Measurements from ENCODE around the gene MRPL49.

The MRPL49 gene

DNA sequence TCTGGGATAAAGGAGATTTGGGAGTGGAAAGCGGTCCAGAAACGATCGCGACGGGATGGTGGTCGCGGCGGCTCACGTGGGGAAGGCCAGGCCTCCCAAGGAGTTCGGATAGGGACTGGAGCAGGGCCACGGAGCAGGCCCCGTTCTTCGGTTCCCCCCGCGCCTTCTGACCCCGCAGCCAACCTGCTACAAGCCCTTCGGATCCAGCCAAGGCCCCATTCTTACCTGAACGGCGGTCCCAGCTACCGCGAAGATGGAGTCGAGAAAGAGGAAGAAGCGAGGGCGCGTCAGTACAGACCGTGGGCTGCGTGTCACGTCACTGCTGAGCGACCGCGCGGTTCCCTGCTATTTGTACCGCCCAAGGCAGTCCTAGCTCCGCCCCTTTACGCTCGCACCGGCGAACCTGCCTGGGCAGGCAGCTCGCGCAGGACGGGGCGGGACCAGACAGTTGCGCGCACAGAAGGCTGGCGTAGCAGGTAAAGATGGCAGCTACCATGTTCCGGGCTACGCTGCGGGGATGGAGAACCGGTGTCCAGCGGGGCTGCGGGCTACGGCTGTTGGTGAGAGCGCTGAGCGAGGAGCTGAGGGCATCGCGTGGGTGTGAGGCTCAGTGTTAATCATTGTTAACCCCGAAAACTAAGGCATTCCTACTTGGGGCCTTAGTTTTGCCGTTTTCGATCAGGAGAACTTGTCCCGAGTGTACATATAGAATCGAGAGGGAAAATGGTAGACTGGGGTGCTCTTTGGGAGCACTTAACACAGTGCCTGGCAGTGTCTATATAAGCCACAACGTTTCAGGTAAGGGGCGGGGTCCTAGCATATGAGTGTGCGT lies at the start of gene MRPL49, which contains the start of gene FAU:
Gene MRPL49, plus strand, starts transcription at position 457 of the 832 bp plus-strand sequence. Its CDS starts 26 bp downstream, at position 483.
Gene FAU, minus strand, starts transcription at position 270 of the 832 bp plus-strand sequence. CDS start 321 bp downstream, outside the sequence.
- DNase-seq (ENCODE audit: low read depth): peak; percentile 98

DNA sequence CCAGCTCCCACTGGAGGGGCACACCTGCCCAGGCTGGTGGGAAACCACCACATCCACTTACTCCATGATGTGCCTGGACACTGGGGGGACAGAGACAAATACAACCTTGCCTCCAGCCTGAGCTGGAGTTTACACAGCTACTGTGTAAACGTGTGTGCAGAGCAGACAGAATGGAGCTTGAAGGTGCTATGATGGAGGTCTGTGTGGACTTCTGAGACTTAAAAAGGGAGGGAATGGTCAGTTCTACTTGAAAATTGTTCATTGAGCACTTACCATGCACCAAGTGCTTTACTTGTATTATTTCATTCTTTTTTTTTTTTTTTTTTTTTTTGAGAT lies 49.5 kb upstream of the MRPL49 start:
- no peak for DNase-seq (ENCODE audit: low read depth)

DNA sequence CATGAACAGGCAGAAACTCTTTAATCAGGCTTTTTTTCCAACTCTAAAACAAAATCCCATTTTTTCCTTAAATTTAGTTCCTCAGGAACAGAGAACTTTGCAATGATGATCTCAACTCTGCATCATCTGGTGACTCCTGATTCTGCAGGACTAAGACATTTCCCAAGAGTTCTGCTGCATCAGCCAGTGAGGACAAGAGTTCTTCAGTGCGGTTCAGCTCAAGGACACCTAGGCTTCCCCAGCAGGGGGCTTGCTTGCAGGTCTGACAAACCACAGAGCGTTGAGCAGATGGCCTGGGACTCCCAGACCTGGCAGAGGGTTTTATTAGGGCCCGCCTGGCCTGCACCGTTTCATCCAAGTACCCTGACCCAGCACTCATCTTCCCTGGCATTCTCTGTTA lies 44.7 kb upstream of the MRPL49 start:
- no peak for DNase-seq (ENCODE audit: low read depth)

DNA sequence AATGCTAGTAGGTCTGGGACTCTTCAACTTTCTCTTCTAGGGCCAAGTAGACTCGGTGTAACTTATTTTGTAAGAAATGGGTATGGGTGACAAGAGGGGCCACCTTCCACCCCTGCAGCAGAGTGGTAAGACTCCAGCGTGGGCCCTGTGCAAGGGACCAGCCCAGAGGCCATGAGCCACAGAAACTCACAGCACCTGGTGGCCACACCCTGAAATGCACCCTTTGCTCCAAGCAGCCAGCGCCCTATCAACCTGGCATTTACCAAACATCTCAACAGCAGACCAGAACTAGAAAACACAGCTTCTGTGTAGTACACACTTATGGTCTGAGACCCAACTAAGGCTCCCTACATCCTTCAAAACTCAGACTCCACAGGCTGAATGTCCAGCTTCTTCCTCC lies 44.0 kb upstream of the MRPL49 start:
- peak; percentile 58 for DNase-seq (ENCODE audit: low read depth)

DNA sequence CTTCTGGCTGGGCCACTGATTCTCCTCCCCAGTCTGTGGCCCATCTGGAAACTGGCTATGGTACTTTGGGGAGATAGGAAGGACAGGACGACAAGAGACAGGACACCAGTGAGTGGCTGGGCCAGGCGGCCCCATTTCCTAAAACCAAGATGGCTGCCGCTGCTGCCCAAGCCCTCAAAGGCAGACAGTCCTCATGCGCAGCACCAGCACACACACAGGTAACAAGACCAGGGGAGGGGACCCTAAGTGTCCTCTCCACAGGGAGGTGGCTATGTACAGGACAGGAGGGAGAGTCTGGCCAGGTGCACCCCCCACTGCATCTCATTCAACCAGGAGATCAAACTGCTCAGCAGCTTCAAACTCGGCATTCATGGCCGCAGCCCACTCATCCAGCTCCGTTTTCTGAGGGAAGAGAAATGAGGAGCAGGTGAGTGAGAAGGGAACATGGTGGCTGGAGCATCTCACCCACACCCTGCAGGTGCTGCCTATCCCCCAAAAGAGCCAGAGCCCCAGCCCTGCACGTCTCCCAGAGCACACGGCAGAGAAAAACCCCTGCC lies 43.3 kb upstream of the MRPL49 start:
- no peak for DNase-seq (ENCODE audit: low read depth)

DNA sequence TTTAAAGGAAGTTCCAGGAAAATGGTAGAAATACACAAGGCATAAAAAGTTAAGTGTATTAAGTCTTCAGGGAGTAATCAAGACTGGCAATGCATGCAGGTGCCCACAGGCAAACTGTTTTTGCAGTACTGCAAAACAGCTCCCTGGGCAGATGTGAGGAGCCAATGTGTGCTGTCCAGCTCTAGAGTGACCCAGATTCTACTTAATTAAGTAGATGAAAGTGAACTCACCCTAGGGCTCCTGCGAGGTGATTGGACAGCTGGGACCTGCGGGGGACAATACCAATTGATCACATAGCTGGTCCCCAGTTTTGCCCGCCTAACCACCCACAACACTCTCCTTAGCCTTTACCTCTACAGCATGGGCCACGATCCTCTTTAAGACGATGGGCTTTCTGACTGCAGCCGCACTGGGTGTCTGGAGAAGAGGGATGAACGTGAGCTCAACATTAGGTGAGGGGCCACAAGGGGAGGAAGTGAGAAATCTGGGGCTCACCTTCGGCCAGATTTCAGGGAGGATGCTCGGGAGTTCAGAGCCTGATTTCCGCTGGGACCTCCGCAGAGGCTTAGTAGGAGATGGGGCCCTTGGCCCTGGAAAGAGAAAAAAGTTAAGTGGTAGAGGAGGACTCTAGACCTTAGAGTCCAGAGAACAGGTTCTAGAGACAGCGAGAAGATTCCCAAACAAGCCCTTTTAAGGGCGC lies 38.8 kb upstream of the MRPL49 start:
- no peak for DNase-seq (ENCODE audit: low read depth)

DNA sequence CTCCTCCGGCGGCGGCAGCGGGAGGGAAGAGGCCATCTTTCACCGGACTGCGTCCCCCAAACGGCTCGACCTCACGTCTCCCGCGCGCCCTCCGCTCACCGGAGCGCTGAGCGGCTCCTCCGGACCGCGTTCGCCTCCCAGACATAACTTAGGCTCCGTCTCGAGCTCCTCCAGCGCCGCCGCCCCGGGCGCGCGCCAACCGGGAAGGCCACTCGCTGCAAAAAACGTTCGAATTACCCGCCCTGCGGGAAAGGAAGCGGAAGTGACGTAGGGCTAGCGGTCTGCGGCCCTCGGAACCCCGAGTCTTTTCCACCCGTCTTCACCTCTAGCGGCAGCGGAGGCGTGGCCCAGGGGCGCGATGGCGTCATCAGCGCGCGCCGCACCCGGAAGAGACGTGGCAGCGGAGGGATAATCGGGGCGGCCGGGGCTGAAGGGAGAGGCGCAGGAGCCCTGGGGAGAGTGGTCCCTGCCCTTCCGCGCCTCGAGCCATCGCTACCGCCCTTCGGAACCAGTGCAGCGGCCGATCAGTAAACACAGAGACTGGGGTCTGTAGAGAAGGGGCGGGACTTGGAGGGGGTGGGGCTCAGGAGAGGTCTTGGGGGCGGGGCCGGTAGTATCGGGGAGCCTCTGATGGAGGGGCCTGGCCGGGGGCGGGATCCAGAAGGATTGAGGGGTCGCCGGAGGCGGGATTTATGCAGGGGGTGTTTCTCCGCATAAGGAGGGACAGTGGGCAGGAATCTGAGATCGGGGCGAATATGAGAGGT lies 38.1 kb upstream of the MRPL49 start, which contains the start of the genes CDCA5 and ZFPL1:
Gene CDCA5, minus strand, starts transcription at position 207 of the 764 bp plus-strand sequence. Its CDS starts 62 bp downstream, at position 145.
Gene ZFPL1, plus strand, starts transcription at position 389 of the 764 bp plus-strand sequence. CDS start 477 bp downstream, outside the sequence.
- DNase-seq (ENCODE audit: low read depth): peak; percentile 96

DNA sequence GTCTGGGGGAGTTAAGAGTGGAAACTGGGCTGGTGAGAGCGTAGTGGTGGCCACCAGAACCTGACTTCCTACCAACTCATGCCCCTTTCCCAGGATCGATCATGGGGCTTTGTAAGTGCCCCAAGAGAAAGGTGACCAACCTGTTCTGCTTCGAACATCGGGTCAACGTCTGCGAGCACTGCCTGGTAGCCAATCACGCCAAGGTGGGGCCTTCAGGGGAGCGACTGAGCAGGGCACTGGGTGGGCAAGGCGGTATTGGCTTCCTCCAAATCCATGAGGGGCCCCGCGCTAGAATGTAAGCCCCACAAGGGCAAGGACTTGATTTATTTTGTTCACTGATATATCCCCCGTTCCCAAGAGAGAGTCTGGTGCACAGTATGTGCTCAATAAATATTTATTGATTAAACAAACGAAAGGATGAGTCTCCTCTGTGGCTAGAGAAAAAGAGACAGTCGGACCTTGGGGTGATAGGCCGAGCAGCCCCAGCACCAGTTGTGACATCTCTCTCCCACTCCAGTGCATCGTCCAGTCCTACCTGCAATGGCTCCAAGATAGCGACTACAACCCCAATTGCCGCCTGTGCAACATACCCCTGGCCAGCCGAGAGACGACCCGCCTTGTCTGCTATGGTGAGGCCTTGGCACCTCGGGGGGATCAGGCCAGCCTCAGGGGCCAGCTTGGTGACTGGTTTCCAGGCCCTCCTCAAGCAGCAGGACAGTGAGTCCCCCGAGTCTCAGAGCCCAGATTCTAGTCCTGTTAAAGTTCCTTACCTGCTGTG lies 37.3 kb upstream of the MRPL49 start:
- DNase-seq (ENCODE audit: low read depth): no peak

DNA sequence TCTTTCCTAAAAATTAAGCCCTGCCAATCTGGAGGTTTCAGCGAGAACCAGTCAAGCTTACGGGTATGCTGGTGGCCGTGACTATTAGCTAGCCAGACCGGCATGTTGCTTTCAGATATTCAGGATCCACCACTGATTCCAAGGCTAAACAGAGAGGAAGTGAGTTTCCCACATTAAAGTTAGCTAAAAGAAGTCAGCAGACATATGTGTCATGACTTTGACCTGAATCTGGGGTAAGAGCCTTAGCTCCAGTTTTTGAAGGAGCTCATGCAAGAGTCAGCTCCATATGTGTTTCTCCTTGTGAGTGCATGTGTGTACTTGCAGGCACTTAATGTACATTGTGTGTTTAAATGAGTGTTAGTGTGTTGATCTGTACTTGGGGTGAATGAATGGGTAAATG lies 36.7 kb upstream of the MRPL49 start:
- DNase-seq (ENCODE audit: low read depth): no peak

DNA sequence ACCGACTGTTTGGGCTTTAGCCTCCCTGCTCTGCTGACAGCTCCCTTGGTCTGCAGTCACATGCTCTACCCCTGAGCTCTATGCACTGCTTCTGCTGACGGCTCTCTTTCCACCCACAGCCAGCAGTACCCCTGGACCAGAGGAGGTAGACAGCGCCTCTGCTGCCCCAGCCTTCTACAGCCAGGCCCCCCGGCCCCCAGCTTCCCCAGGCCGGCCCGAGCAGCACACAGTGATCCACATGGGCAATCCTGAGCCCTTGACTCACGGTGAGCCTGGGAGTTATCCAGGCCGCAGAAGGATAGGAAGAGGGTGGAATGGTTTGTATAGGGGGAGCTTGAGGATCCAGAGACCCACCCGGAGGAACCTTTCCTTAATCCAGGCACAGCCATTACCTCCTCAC lies 35.3 kb upstream of the MRPL49 start:
- DNase-seq (ENCODE audit: low read depth): no peak

DNA sequence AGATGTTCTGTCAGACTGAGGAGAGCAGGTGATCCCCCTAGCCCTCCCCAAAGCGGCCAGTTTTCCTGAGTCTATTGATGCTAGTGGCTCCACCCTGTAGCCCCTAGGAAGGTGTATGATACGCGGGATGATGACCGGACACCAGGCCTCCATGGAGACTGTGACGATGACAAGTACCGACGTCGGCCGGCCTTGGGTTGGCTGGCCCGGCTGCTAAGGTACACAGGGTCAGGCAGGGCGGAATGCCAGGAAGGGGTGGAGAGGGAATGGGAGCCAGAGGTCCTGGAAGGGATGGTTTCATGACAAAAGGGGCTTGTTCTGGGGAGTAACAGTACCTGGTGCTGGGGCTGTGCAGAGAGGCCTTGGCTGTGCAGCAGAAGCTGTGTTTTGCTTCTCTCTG lies 34.9 kb upstream of the MRPL49 start:
- no peak for DNase-seq (ENCODE audit: low read depth)

DNA sequence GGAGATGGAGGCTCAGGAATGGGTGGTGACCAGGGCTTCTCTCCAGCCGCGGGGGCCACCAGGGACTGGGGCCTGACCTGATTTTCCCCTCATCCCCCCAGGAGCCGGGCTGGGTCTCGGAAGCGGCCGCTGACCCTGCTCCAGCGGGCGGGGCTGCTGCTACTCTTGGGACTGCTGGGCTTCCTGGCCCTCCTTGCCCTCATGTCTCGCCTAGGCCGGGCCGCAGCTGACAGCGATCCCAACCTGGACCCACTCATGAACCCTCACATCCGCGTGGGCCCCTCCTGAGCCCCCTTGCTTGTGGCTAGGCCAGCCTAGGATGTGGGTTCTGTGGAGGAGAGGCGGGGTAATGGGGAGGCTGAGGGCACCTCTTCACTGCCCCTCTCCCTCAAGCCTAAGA lies 34.3 kb upstream of the MRPL49 start:
- DNase-seq (ENCODE audit: low read depth): no peak

DNA sequence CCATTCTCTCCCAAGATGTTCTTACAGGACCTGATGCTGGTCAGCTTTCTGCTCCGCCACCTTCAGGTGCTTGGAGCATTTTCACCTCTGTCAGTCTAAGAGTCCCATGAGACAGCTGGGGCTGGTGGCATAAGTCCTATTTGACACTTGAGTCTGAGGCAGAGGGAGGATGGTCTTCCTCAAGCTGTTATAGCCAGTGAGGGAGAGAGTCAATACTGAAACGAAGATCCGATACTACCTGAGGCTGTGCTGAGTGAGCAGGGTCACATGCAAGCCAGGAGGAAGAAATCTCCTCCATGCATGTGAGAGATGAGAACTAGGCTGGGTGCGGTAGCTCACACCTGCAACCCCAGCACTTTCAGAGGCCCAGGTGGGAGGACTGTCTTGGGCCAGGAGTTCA lies 32.5 kb upstream of the MRPL49 start:
- no peak for DNase-seq (ENCODE audit: low read depth)

DNA sequence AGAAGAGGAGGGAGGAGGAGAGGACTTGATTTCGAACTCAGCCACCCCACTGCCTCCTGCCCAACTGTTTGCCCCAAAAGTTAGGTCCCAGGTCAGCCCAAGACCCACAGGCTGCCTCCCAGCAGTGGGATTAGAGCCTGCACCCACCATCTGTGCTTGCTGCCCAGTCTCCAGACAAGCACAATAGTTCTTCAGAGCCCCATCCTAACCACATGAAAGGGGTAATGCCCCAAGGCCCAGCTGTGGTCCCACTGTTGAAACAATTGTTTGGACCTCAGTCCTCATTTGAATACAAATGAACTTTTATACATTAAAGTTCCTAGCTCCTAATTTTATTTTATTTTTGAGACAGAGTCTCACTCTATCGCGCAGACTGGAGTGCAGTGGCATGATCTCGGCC lies 31.5 kb upstream of the MRPL49 start:
- no peak for DNase-seq (ENCODE audit: low read depth)

DNA sequence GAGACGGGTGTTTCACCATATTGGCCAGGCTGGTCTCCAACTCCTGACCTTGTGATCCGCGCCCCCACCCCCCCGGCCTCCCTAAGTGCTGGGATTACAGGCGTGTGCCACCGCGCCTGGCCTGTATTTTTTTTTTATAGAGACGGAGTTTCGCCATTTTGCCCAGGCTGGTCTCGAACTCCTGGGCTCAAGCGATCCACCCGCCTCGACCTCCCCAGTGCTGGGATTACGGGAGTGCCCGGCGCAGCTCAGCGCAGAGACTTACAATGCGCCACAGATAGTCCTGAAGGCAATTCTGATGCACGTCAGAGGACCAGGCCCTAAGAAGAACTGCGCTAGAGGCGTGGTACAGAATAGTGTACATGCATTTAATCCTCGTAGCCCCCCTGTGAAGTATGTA lies 26.7 kb upstream of the MRPL49 start:
- DNase-seq (ENCODE audit: low read depth): no peak

DNA sequence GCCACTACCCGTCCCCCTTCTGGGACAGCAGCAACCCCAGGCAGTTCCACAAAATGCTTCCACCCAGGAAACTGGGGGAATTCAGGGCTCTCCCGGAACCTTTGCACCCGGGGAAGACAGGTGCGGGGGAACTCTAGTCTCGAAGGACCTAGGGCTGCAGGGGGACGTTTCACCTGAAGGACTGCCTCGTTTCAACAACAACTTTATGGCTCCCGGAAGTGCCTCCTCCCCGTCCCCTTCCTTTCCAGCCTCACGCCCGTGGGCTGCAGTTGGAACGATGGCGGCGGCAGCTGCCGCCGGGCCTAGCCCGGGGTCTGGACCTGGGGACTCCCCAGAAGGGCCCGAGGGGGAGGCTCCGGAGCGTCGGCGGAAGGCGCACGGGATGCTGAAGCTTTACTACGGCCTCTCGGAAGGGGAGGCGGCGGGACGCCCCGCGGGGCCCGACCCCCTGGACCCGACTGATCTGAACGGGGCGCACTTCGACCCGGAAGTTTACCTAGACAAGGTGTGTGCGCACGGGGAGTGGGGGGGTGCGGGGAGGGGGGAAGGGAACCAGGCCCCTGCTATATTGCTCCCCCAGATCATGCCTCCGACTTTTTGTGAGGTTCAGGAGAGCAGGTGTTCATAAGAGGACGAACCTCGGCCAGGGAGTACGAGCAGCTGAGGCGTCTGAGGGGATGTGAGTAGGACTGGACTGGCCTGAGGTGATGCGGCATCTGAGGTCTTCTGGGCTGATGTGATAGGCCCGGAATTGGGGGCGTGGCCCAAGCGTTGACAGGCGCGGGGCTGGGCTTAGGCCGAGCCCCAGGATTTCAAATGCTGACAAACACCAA lies 25.9 kb upstream of the MRPL49 start, which contains the start of gene VPS51:
Gene VPS51, plus strand, starts transcription at position 241 of the 833 bp plus-strand sequence. Its CDS starts 37 bp downstream, at position 278.
- DNase-seq (ENCODE audit: low read depth): peak; percentile 78

DNA sequence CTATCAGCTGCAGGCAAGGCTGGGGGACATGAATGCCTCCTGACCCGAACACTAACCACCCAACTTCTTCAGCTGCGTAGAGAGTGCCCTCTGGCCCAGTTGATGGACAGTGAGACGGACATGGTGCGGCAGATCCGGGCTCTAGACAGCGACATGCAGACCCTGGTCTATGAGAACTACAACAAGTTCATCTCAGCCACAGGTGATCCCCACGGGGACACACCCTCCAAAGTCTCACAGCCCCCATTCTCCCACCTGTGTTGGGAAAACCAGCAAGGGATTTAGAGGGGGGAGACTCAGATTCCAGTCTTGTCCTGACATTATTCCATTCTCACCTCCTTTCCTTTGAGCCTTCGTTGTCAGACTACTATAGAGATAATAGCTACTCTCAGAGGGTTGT lies 25.2 kb upstream of the MRPL49 start:
- DNase-seq (ENCODE audit: low read depth): no peak

DNA sequence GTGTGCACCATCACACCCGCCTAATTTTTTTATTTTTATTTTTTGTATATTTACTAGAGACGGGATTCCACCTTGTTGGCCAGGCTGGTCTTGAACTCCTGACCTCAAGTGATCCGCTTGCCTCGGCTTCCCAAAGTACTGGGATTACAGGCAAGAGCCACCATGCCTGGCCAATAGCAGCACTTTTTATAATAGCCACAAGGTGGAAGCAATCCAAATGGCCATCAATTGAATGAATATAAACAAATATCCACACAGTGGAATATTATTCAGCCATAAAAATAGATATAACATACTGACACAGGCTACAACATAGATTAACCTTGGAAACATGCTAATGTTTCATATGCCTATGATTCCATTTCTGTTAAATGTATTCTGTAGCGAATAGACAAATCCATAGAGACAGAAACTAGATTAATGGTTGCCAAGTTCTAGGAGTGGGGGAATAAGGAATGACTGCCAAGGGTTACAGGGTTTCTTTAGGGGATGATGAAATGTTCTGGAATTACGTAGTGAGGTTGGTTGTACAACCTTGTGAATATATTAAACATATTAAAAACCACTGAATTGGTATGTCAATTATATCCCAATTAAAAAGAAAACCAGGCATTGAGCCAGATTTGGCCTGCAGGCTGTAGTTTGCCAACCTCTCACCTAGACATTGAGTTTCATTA lies 21.3 kb upstream of the MRPL49 start:
- DNase-seq (ENCODE audit: low read depth): no peak

All from activated T-cell treated with anti-CD3 and anti-CD28 coated beads for 48 hours (primary cell).